ENCODE results near the gene FTL. TPM values are rescaled to one million over a fixed set of nuclear protein-coding genes. Genes with fewer than 3 reads are reported as not detected.

FTL gene
- total and polyA plus RNA-seq, 4 experiments from 2014 or later: 1,304 to 4,474 (median 2,454) TPM

DNA sequence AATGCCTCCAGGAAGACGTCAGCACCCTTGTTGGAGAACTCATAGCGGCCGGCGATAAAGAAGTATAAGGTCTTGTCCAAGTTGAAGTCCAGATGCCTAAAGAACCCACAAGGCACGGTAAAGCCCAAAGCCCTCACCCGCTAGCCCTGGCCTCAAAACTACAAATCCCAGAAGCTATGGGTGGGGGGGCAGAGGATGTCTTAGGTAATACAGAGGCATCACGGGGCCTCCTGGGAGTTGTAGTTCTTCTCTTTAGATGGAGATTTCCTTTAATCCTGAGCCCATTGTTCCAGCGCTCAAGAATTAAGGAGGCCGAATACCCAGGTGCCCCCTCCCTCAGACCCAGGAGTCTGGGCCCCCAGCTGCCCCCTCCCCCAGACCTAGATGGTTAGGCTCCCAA, 17.2 kb downstream of the FTL start:
- Mint-ChIP-seq H3K36me3 (peaks cover 15 to 25% of the 10 kb centered on the region in 2 donors), H3K4me3 (no peak overlapping the region), H3K9me3 (no peaks in the 10 kb centered on the region), H3K27ac (peak overlapping the region in 1 of 7 donors; percentile 35), H3K4me1 (no peaks in the 10 kb centered on the region), H3K27me3 (no peaks in the 10 kb centered on the region)
- H3K4me3 ChIP-seq (ENCODE audit: low read length in 2 of 2): no peak overlapping the region
- H3K36me3 ChIP-seq (ENCODE audit: insufficient read depth, low read length): peaks cover 10% of the 10 kb centered on the region
- CTCF ChIA-PET (ENCODE audit: partially characterized antibody): interaction anchor here (1.7 to 2.2 kb wide), 2 partner anchors 11 to 12 kb away, joined by 7 to 14 read pairs; partner anchors contain the start of genes GYS1 and RUVBL2
- no peak overlapping the region for H3K27ac ChIP-seq (ENCODE audit: low read depth, low read length)
- H3K9me3 ChIP-seq (ENCODE audit: control insufficient read depth in 1 of 2, low read length in 2 of 2): no peaks in the 10 kb centered on the region
- intact Hi-C loops (cut with micrococcal nuclease): no loop called here
- no peak for DNase-seq
- POLR2A ChIA-PET (ENCODE audit: partially characterized antibody): interaction anchor here (1.8 kb wide), 1 partner anchor 18 kb away, joined by 5 read pairs; no protein-coding TSS in a partner anchor
- no peaks in the 10 kb centered on the region for H3K27me3 ChIP-seq (ENCODE audit: insufficient read depth, low read length)
- H3K4me1 ChIP-seq (ENCODE audit: insufficient read depth, low read length): no peaks in the 10 kb centered on the region

- Mint-ChIP-seq H3K4me1 (peaks cover 0 to 8% (median 6%) of the 10 kb centered on the region in 4 donors), H3K9me3 (no peaks in the 10 kb centered on the region), H3K36me3 (peaks cover 8 to 31% of the 10 kb centered on the region in 2 donors), H3K27ac (no peak overlapping the region), H3K4me3 (no peak overlapping the region), H3K27me3 (no peaks in the 10 kb centered on the region)
- H3K36me3 ChIP-seq (ENCODE audit: insufficient read depth, low read length): peaks cover 10% of the 10 kb centered on the region
- CTCF ChIA-PET (ENCODE audit: partially characterized antibody): interaction anchor here (0.9 to 1.8 kb wide), 2 partner anchors 15 to 197 kb away, joined by 4 read pairs; no protein-coding TSS in a partner anchor
- no peaks in the 10 kb centered on the region for H3K27me3 ChIP-seq (ENCODE audit: insufficient read depth, low read length)
- POLR2A ChIA-PET (ENCODE audit: partially characterized antibody): interaction anchor here (1.5 kb wide), 1 partner anchor 15 kb away, joined by 3 read pairs; no protein-coding TSS in a partner anchor
- no peak for DNase-seq
- no peaks in the 10 kb centered on the region for H3K9me3 ChIP-seq (ENCODE audit: control insufficient read depth in 1 of 2, low read length in 2 of 2)
- no peak overlapping the region for H3K27ac ChIP-seq (ENCODE audit: low read depth, low read length)
- no peaks in the 10 kb centered on the region for H3K4me1 ChIP-seq (ENCODE audit: insufficient read depth, low read length)
- intact Hi-C loops (cut with micrococcal nuclease): no loop called here
- H3K4me3 ChIP-seq (ENCODE audit: low read length in 2 of 2): no peak overlapping the region
These were observed 20.6 kb downstream of the FTL start for GRCh38 chr19:48985711-48986110.

DNA sequence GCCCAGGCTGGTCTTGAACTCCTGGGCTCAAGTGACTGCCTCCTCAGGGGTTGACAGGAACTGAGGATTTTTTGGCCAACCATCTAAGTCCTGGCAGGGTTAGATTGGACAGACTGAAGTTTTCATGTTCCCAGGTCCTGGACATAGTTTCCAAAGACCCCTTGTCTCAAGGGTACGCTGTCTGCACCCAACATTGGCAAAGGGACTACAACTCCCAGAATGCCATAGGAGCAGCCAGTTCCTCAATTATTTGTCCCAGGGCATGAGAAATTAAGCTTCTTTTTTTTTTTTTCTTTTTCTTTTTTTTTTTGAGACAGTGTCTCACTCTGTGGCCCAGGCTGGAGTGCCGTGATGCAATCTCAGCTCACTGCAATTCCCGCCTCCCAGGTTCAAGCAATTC, 21.1 kb downstream of the FTL start:
- peaks cover 8 to 31% of the 10 kb centered on the region in 2 donors for H3K36me3 Mint-ChIP-seq
- CTCF ChIA-PET (ENCODE audit: partially characterized antibody): interaction anchor here (0.9 to 1.8 kb wide), 3 partner anchors 14 to 198 kb away, joined by 3 to 4 read pairs (median 4); no protein-coding TSS in a partner anchor
- no peak overlapping the region for H3K4me3 Mint-ChIP-seq
- peaks cover 4% of the 10 kb centered on the region for H3K4me1 ChIP-seq (ENCODE audit: insufficient read depth, low read length)
- H3K27ac Mint-ChIP-seq: no peak overlapping the region
- DNase-seq: no peak
- intact Hi-C loops (cut with micrococcal nuclease): no loop called here
- no peak overlapping the region for H3K4me3 ChIP-seq (ENCODE audit: low read length in 2 of 2)
- peaks cover 4 to 12% (median 7%) of the 10 kb centered on the region in 4 donors for H3K4me1 Mint-ChIP-seq
- peaks cover 10% of the 10 kb centered on the region for H3K36me3 ChIP-seq (ENCODE audit: insufficient read depth, low read length)
- POLR2A ChIA-PET (ENCODE audit: partially characterized antibody): no interaction called here
- H3K9me3 Mint-ChIP-seq: no peaks in the 10 kb centered on the region
- H3K9me3 ChIP-seq (ENCODE audit: control insufficient read depth in 1 of 2, low read length in 2 of 2): no peaks in the 10 kb centered on the region
- H3K27me3 ChIP-seq (ENCODE audit: insufficient read depth, low read length): no peaks in the 10 kb centered on the region
- no peaks in the 10 kb centered on the region for H3K27me3 Mint-ChIP-seq
- H3K27ac ChIP-seq (ENCODE audit: low read depth, low read length): no peak overlapping the region

DNA sequence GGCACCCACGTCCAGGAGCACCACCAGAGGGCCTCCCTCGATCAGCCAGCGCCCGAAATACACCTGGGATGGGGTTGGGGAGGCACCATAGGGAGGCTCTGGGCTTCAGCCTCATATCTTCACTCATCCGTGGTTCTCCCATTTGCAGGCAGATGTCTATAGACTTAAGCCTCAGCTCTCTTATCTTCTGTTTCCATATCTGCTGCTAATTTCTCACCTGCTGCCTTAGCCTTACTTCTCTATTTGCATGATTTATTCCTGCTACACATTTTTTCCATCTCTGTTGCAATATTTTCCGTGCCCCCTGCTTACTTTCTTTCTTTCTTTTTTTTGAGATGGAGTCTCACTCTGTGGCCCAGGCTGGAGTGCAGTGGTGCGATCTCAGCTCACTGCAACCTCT, 22.2 kb downstream of the FTL start:
- intact Hi-C loops (cut with micrococcal nuclease): no loop called here
- no peak overlapping the region for H3K27ac ChIP-seq (ENCODE audit: low read depth, low read length)
- DNase-seq: no peak
- Mint-ChIP-seq H3K4me1 (peaks cover 12 to 17% (median 12%) of the 10 kb centered on the region in 4 donors), H3K27ac (peak overlapping the region in 3 of 7 donors; percentile 39 to 75 (median 41)), H3K27me3 (no peaks in the 10 kb centered on the region), H3K36me3 (peaks cover 4 to 24% of the 10 kb centered on the region in 2 donors), H3K9me3 (no peaks in the 10 kb centered on the region), H3K4me3 (no peak overlapping the region)
- ChIA-PET CTCF (ENCODE audit: partially characterized antibody) (interaction anchor here (1.3 to 1.8 kb wide), 2 partner anchors 16 to 199 kb away, joined by 3 to 4 read pairs; no protein-coding TSS in a partner anchor), POLR2A (ENCODE audit: partially characterized antibody) (interaction anchor here (1.0 kb wide), 1 partner anchor 11 kb away, joined by 3 read pairs; no protein-coding TSS in a partner anchor)
- peaks cover 10% of the 10 kb centered on the region for H3K36me3 ChIP-seq (ENCODE audit: insufficient read depth, low read length)
- no peak overlapping the region for H3K4me3 ChIP-seq (ENCODE audit: low read length in 2 of 2)
- peaks cover 15% of the 10 kb centered on the region for H3K4me1 ChIP-seq (ENCODE audit: insufficient read depth, low read length)
- H3K9me3 ChIP-seq (ENCODE audit: control insufficient read depth in 1 of 2, low read length in 2 of 2): no peaks in the 10 kb centered on the region
- H3K27me3 ChIP-seq (ENCODE audit: insufficient read depth, low read length): no peaks in the 10 kb centered on the region

DNA sequence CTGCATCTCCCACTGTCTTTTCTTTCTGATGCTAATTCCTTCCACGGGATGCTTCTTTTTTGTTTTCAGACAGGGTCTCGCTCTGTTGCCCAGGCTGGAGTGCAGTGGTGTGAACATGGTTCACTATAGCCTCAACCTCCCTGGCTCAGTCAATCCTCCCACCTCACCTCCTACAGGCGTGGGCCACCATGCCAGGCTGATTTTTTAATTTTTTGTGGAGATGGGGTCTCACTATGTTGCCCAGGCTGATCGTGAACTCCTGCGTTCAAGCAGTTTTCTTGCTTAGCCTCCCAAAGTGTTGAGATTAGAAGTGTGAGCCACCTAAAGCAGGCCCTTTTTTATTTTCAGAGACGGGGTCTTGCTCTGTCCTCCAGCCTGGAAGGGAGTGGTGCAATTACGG, 23.2 kb downstream of the FTL start:
- intact Hi-C loops (cut with micrococcal nuclease): no loop called here
- H3K4me3 ChIP-seq (ENCODE audit: low read length in 2 of 2): no peak overlapping the region
- peaks cover 14 to 26% (median 17%) of the 10 kb centered on the region in 4 donors for H3K4me1 Mint-ChIP-seq
- ChIA-PET CTCF (ENCODE audit: partially characterized antibody) (no interaction called here), POLR2A (ENCODE audit: partially characterized antibody) (no interaction called here)
- H3K4me1 ChIP-seq (ENCODE audit: insufficient read depth, low read length): peaks cover 18% of the 10 kb centered on the region
- no peak overlapping the region for H3K4me3 Mint-ChIP-seq
- H3K36me3 ChIP-seq (ENCODE audit: insufficient read depth, low read length): peaks cover 5% of the 10 kb centered on the region
- peak overlapping the region in 2 of 7 donors; percentile 29 to 55 for H3K27ac Mint-ChIP-seq
- H3K9me3 Mint-ChIP-seq: no peaks in the 10 kb centered on the region
- no peaks in the 10 kb centered on the region for H3K9me3 ChIP-seq (ENCODE audit: control insufficient read depth in 1 of 2, low read length in 2 of 2)
- H3K27me3 ChIP-seq (ENCODE audit: insufficient read depth, low read length): no peaks in the 10 kb centered on the region
- H3K36me3 Mint-ChIP-seq: peaks cover 4 to 24% of the 10 kb centered on the region in 2 donors
- DNase-seq: no peak
- no peaks in the 10 kb centered on the region for H3K27me3 Mint-ChIP-seq
- no peak overlapping the region for H3K27ac ChIP-seq (ENCODE audit: low read depth, low read length)

GRCh38 chr19:48988860-48989259, 23.8 kb downstream of the FTL start:
- Histone ChIP-seq H3K27me3 (ENCODE audit: insufficient read depth, low read length) (no peaks in the 10 kb centered on the region), H3K4me3 (ENCODE audit: low read length in 2 of 2) (no peak overlapping the region), H3K9me3 (ENCODE audit: control insufficient read depth in 1 of 2, low read length in 2 of 2) (no peaks in the 10 kb centered on the region), H3K27ac (ENCODE audit: low read depth, low read length) (no peak overlapping the region), H3K36me3 (ENCODE audit: insufficient read depth, low read length) (peaks cover 5% of the 10 kb centered on the region), H3K4me1 (ENCODE audit: insufficient read depth, low read length) (peaks cover 18% of the 10 kb centered on the region)
- intact Hi-C loops (cut with micrococcal nuclease): no loop called here
- Mint-ChIP-seq H3K27me3 (no peaks in the 10 kb centered on the region), H3K4me3 (no peak overlapping the region), H3K9me3 (no peaks in the 10 kb centered on the region), H3K4me1 (peaks cover 16 to 32% (median 20%) of the 10 kb centered on the region in 4 donors), H3K27ac (peak overlapping the region in 1 of 7 donors; percentile 50), H3K36me3 (peaks cover 4 to 26% of the 10 kb centered on the region in 2 donors)
- no peak for DNase-seq
- CTCF ChIA-PET (ENCODE audit: partially characterized antibody): interaction anchor here (1.1 to 1.3 kb wide), 2 partner anchors 10 to 13 kb away, joined by 3 read pairs; no protein-coding TSS in a partner anchor
- POLR2A ChIA-PET (ENCODE audit: partially characterized antibody): no interaction called here

DNA sequence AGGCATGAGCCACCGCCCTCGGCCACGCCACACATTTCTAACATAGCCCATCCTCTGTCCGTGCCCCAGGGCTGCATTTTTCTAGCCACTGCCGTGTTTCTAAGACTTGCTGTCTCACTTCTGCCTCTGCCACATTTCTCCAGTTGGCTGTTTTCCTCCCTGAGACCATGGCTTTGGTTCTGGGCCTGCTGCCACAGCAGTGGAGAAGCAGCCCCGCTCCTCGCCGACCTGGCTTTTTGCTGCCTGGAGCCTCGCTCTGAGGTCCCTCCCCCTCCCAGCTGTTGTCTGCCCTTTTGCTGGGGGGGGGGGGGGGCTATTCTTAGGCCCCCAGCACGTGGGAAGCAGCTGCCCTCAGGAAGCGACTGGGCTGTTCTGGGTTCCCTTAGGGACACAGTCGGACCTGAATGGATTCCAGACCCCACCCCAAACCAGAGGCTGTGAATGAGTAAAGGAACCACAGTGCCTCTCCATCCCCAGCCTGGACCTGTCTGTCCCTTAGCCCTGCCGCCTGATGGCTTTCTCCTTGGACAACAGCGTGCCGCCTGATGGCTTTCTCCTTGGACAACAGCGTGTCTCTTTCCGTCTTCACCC, 24.7 kb downstream of the FTL start:
- H3K27ac Mint-ChIP-seq: peak overlapping the region in 1 of 7 donors; percentile 53
- POLR2A ChIA-PET (ENCODE audit: partially characterized antibody): no interaction called here
- intact Hi-C loops (cut with micrococcal nuclease): loop anchor here (5.0 to 10.0 kb wide), 2 partner anchors 65 to 352 kb away; partner anchors contain the start of genes CGB7 and DBP

More for the DNA sequence above, 24.7 kb downstream of the FTL start:
- CTCF ChIA-PET (ENCODE audit: partially characterized antibody): interaction anchor here (1.1 to 1.3 kb wide), 2 partner anchors 11 to 14 kb away, joined by 3 read pairs; no protein-coding TSS in a partner anchor
- DNase-seq: no peak
- Histone ChIP-seq H3K27ac (ENCODE audit: low read depth, low read length) (no peak overlapping the region), H3K9me3 (ENCODE audit: control insufficient read depth in 1 of 2, low read length in 2 of 2) (no peaks in the 10 kb centered on the region), H3K27me3 (ENCODE audit: insufficient read depth, low read length) (no peaks in the 10 kb centered on the region), H3K4me1 (ENCODE audit: insufficient read depth, low read length) (peaks cover 28% of the 10 kb centered on the region), H3K4me3 (ENCODE audit: low read length in 2 of 2) (no peak overlapping the region), H3K36me3 (ENCODE audit: insufficient read depth, low read length) (peaks cover 5% of the 10 kb centered on the region)
- Mint-ChIP-seq H3K36me3 (peaks cover 4 to 26% of the 10 kb centered on the region in 2 donors), H3K27me3 (no peaks in the 10 kb centered on the region), H3K4me1 (peaks cover 19 to 40% (median 27%) of the 10 kb centered on the region in 4 donors), H3K9me3 (no peaks in the 10 kb centered on the region), H3K4me3 (peak overlapping the region in 1 of 8 donors; percentile 30)
